DND-41 (cell line): Measurements from ENCODE around the gene LPAR1.

ENCODE experiments used
- ATAC-seq: fragments of 200-7000 bp; cut with Tn5 transposase; 3 replicates; pipeline ENCODE4 v1.9.1; 2021; ENCODE audit warnings: low read depth; ENCODE audit not compliant: insufficient read depth
- DNase-seq: peaks from one replicate; pipeline ENCODE4 v3.0.0-alpha.2; 2020
- H2AFZ ChIP-seq: 2 replicates; pipeline ENCODE4 v1.6.0; 2012; ENCODE audit warnings: low read depth, low read length
- H3K27ac ChIP-seq: 2 replicates; pipeline ENCODE4 v1.5.1; 2012; ENCODE audit warnings: low read length, inconsistent platforms
- H3K27me3 ChIP-seq: fragments of 200-600 bp; sonication (generic); 2 replicates; pipeline ENCODE4 v1.6.0; 2012; ENCODE audit warnings: low read length, mild to moderate bottlenecking, inconsistent platforms; ENCODE audit not compliant: insufficient read depth, poor library complexity
- H3K36me3 ChIP-seq: 2 replicates; pipeline ENCODE4 v1.5.1; 2012; ENCODE audit warnings: low read length, inconsistent platforms; ENCODE audit not compliant: insufficient read depth
- H3K4me1 ChIP-seq: 2 replicates; pipeline ENCODE4 v1.5.1; 2012; ENCODE audit warnings: mild to moderate bottlenecking, low read length; ENCODE audit not compliant: insufficient read depth
- H3K4me2 ChIP-seq: 2 replicates; pipeline ENCODE4 v1.6.0; 2012; ENCODE audit warnings: mild to moderate bottlenecking, moderate library complexity, low read length, inconsistent platforms; ENCODE audit not compliant: insufficient read depth
- H3K4me3 ChIP-seq, 2 experiments: fragments of 200-600 bp in 1 of 2; shearing (Covaris generic) in 1 of 2; 2 replicates each; pipeline ENCODE4 v1.5.1; 2012 to 2016; ENCODE audit warnings: inconsistent platforms in 2 of 2, low read length in 2 of 2, mild to moderate bottlenecking in 2 of 2, low read depth in 1 of 2, moderate library complexity in 1 of 2
- H3K79me2 ChIP-seq: 2 replicates; pipeline ENCODE4 v1.6.0; 2012; ENCODE audit warnings: low read length, inconsistent platforms; ENCODE audit not compliant: insufficient read depth
- H3K9ac ChIP-seq: 2 replicates; pipeline ENCODE4 v1.6.0; 2012; ENCODE audit warnings: low read depth, mild to moderate bottlenecking, inconsistent platforms, low read length, moderate library complexity
- H3K9me3 ChIP-seq: 2 replicates; pipeline ENCODE4 v1.5.1; 2012; ENCODE audit warnings: low read length, moderate library complexity, mild to moderate bottlenecking, inconsistent platforms; ENCODE audit not compliant: insufficient read depth, severe bottlenecking
- H4K20me1 ChIP-seq: 2 replicates; pipeline ENCODE4 v1.6.0; 2012; ENCODE audit warnings: low read length; ENCODE audit not compliant: insufficient read depth
- CTCF ChIP-seq: IDR thresholded peaks from 2 replicates; pipeline ENCODE4 v1.5.1; 2012; ENCODE audit warnings: borderline replicate concordance, low read length, moderate library complexity, mild to moderate bottlenecking; ENCODE audit not compliant: poor library complexity, severe bottlenecking; ENCODE audit errors: extremely low read depth
- EZH2 ChIP-seq: IDR thresholded peaks from 3 replicates; pipeline ENCODE4 v1.6.1; 2012; ENCODE audit warnings: borderline replicate concordance, low read depth, mild to moderate bottlenecking, moderate library complexity, low read length, inconsistent platforms; ENCODE audit not compliant: severe bottlenecking

The LPAR1 gene

GRCh38 chr9:110874963-110875674, 163.2 kb downstream of the LPAR1 start:
- H4K20me1 ChIP-seq = no peaks in the 10 kb centered on the region
- H2AFZ ChIP-seq = no peak overlapping the region
- no peaks in the 10 kb centered on the region for H3K79me2 ChIP-seq
- no peaks in the 10 kb centered on the region for H3K36me3 ChIP-seq
- H3K27me3 ChIP-seq = no peaks in the 10 kb centered on the region
- H3K4me3 ChIP-seq = no peak overlapping the region
- no peak overlapping the region for H3K27ac ChIP-seq
- H3K4me1 ChIP-seq = no peaks in the 10 kb centered on the region
- H3K9ac ChIP-seq = no peak overlapping the region
- TF ChIP-seq CTCF = peak; percentile 30
- TF ChIP-seq EZH2 = no peak
- H3K4me2 ChIP-seq = no peak overlapping the region
- ATAC-seq = no peak
- H3K9me3 ChIP-seq = no peaks in the 10 kb centered on the region
- no peak for DNase-seq

GRCh38 chr9:110872920-110873319, 165.3 kb downstream of the LPAR1 start:
- Histone ChIP-seq H3K9me3 (no peaks in the 10 kb centered on the region), H3K9ac (no peak overlapping the region), H3K27ac (no peak overlapping the region), H3K27me3 (no peaks in the 10 kb centered on the region), H3K4me3 (no peak overlapping the region), H3K4me2 (no peak overlapping the region), H4K20me1 (no peaks in the 10 kb centered on the region), H2AFZ (no peak overlapping the region), H3K4me1 (no peaks in the 10 kb centered on the region), H3K79me2 (no peaks in the 10 kb centered on the region), H3K36me3 (no peaks in the 10 kb centered on the region)
- TF ChIP-seq EZH2 = no peak
- no peak for TF ChIP-seq CTCF
- no peak for DNase-seq
- ATAC-seq = no peak

- Histone ChIP-seq H3K27me3 (no peaks in the 10 kb centered on the region), H3K36me3 (no peaks in the 10 kb centered on the region), H4K20me1 (no peaks in the 10 kb centered on the region), H3K79me2 (no peaks in the 10 kb centered on the region), H3K4me3 (no peak overlapping the region), H3K27ac (no peak overlapping the region), H3K9me3 (no peaks in the 10 kb centered on the region), H2AFZ (no peak overlapping the region), H3K4me2 (no peak overlapping the region), H3K9ac (no peak overlapping the region), H3K4me1 (no peaks in the 10 kb centered on the region)
- DNase-seq (no peak), ATAC-seq (no peak)
- no peak for TF ChIP-seq CTCF
- TF ChIP-seq EZH2 = no peak
Observed at GRCh38 chr9:110871736-110872135, 166.5 kb downstream of the LPAR1 start.
